Esophagus (tissue), 2 donors: ENCODE measurements around the gene RSRC2. TPM values are rescaled to one million over a fixed set of nuclear protein-coding genes. Genes with fewer than 3 reads are reported as not detected.
"Not testable (repeated sequence)": the region's sequence is repeated elsewhere in the genome, so short reads cannot be mapped to it uniquely, and the experiment has no call there.

Source experiments
- H3K27ac ChIP-seq, 2 donors: one replicate each; pipeline ENCODE4 v1.5.1; 2013; ENCODE audit warnings: low read depth in 2 of 2, mild to moderate bottlenecking in 2 of 2, inconsistent platforms in 1 of 2, low read length in 1 of 2, moderate library complexity in 1 of 2
- H3K27me3 ChIP-seq, 2 donors: one replicate each; pipeline ENCODE4 v1.6.1; 2013; ENCODE audit warnings: low read length in 2 of 2, control low read depth in 1 of 2, mild to moderate bottlenecking in 1 of 2; ENCODE audit not compliant: insufficient read depth in 2 of 2, control insufficient read depth in 1 of 2
- H3K36me3 ChIP-seq, 2 donors: one replicate each; pipeline ENCODE4 v1.6.1; 2013; ENCODE audit warnings: low read length in 1 of 2; ENCODE audit not compliant: control insufficient read depth in 2 of 2, insufficient read depth in 2 of 2
- H3K4me1 ChIP-seq, 2 donors: one replicate each; pipeline ENCODE4 v1.6.1; 2013; ENCODE audit warnings: low read length in 1 of 2; ENCODE audit not compliant: control insufficient read depth in 2 of 2, insufficient read depth in 2 of 2
- H3K4me3 ChIP-seq, 2 donors: one replicate each; pipeline ENCODE4 v1.5.1; 2013; ENCODE audit warnings: low read length in 2 of 2, mild to moderate bottlenecking in 2 of 2, low read depth in 1 of 2, moderate library complexity in 1 of 2
- H3K9me3 ChIP-seq, 2 donors: one replicate each; pipeline ENCODE4 v1.6.1; 2013; ENCODE audit warnings: mild to moderate bottlenecking in 2 of 2, low read depth in 1 of 2, low read length in 1 of 2, moderate library complexity in 1 of 2; ENCODE audit not compliant: control insufficient read depth in 2 of 2, insufficient read depth in 1 of 2
- WGBS, 2 donors: extraction: QIAGEN DNeasy Blood & Tissue Kit; methylation state at CpG; one replicate each; pipeline ENCODE4 v1.1.7; 2013; 5-methylcytosine and 5-hydroxymethylcytosine counted together
- polyA plus RNA-seq, 2 donors: library from polyadenylated mRNA; stranded (reverse); fragments of 200-250 nt; gene quantifications; one replicate each; pipeline ENCODE4 v1.2.3, GENCODE V29; 2013
- donor health status: healthy with polysubstance abuse.
- donor health status: Bipolar disorder and iron deficiency.

The RSRC2 gene
- polyA plus RNA-seq, 2 donors = 44.0 to 49.8 TPM

- not testable (repeated sequence) for H3K36me3 ChIP-seq, H3K4me3 ChIP-seq, H3K9me3 ChIP-seq, H3K27ac ChIP-seq, H3K4me1 ChIP-seq, H3K27me3 ChIP-seq
- WGBS, 2 donors = 82 to 88% methylated on average over 6 of the region's 6 CpGs
Measured at GRCh38 chr12:122493222-122493621, 33.5 kb downstream of the RSRC2 start.

DNA sequence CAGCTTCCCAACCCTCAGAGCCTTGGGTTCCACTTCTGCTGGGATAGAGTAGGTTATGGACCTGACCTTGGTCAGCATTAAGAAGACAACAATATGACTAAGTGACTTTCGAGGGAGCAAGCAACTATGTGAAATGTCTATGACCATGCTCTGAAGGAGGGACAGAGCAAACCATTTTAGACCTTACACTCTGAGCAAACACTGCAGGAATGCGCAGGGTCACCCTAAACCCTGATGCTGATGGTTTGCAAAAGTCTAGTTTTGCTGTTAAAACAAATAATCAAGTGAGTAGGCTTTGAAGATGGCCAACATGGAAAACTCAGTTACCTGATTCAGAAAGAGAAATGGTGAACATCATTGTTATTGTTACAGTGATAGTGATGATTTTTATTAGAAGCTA is 34.7 kb downstream of the RSRC2 start:
- H3K4me1 ChIP-seq = no peaks in the 10 kb centered on the region
- no peak overlapping the region for H3K4me3 ChIP-seq
- H3K27ac ChIP-seq = no peak overlapping the region
- 96 to 97% methylated on average over 2 of the region's 2 CpGs for WGBS, 2 donors
- H3K36me3 ChIP-seq = peaks cover 3 to 11% of the 10 kb centered on the region in 2 donors
- no peaks in the 10 kb centered on the region for H3K27me3 ChIP-seq
- H3K9me3 ChIP-seq = no peaks in the 10 kb centered on the region

DNA sequence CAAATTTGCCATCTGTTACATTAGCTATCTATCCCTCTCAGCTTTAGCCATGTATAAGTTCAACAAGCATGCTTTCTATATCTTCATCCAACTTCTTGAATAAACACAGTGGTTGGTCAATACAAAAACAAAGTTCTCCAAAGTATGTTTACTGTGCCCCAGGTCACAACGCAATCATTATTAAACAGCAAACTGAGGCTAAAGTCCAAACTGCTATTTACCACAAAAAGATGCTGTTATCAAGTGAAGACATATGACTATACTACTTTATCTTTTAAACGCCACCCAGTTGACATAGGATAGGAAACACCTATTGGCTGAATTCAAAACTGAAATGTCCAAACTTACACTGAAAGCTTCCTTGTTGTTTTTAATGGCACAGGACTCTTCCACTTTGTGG is 37.7 kb downstream of the RSRC2 start:
- H3K9me3 ChIP-seq = no peaks in the 10 kb centered on the region
- H3K4me3 ChIP-seq = no peak overlapping the region
- no peak overlapping the region for H3K27ac ChIP-seq
- no peaks in the 10 kb centered on the region for H3K4me1 ChIP-seq
- 75 to 92% methylated on average over 2 of the region's 2 CpGs for WGBS, 2 donors
- peaks cover 8 to 24% of the 10 kb centered on the region in 2 donors for H3K36me3 ChIP-seq
- no peaks in the 10 kb centered on the region for H3K27me3 ChIP-seq

DNA sequence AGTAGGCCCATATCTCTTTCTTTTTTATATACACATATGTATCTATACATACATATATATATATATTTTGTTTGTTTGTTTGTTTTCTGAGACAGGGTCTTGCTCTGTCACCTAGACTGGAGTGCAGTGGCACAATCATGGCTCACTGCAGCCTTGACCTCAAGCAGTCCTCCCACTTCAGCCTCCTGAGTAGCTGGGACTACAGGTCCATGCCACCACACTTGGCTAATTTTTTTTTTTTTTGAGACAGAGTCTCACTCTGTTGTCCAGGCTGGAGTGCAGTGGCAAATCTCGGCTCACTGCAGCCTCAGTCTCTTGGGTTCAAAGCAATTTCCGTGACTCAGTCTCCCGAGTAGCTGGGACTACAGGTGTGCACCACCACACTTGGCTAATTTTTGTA is 38.9 kb downstream of the RSRC2 start:
- 95 to 96% methylated on average over 3 of the region's 3 CpGs for WGBS, 2 donors

GRCh38 chr12:122486805-122487426 is 39.8 kb downstream of the RSRC2 start:
- H3K27me3 ChIP-seq = no peaks in the 10 kb centered on the region
- WGBS, 2 donors = 89 to 92% methylated on average over 7 of the region's 7 CpGs

More for the DNA sequence above, 38.9 kb downstream of the RSRC2 start:
- H3K9me3 ChIP-seq, H3K27me3 ChIP-seq, H3K4me1 ChIP-seq, H3K27ac ChIP-seq, H3K4me3 ChIP-seq: not testable (repeated sequence)
- H3K36me3 ChIP-seq = peaks cover 8 to 24% of the 10 kb centered on the region in 2 donors

GRCh38 chr12:122486360-122486759 is 40.4 kb downstream of the RSRC2 start:
- peaks cover 8 to 18% of the 10 kb centered on the region in 2 donors for H3K36me3 ChIP-seq
- 95 to 96% methylated on average over 6 of the region's 6 CpGs for WGBS, 2 donors

More at GRCh38 chr12:122486805-122487426, 39.8 kb downstream of the RSRC2 start:
- Histone ChIP-seq H3K4me1 (no peaks in the 10 kb centered on the region), H3K9me3 (no peaks in the 10 kb centered on the region), H3K36me3 (peaks cover 8 to 19% of the 10 kb centered on the region in 2 donors), H3K27ac (no peak overlapping the region), H3K4me3 (no peak overlapping the region)

GRCh38 chr12:122484385-122484784 is 42.4 kb downstream of the RSRC2 start:
- H3K9me3 ChIP-seq, H3K27ac ChIP-seq, H3K4me1 ChIP-seq, H3K27me3 ChIP-seq, H3K4me3 ChIP-seq: not testable (repeated sequence)
- peaks cover 12 to 18% of the 10 kb centered on the region in 2 donors for H3K36me3 ChIP-seq
- 96 to 100% methylated on average over 1 of the region's 1 CpG for WGBS, 2 donors

More at GRCh38 chr12:122486360-122486759, 40.4 kb downstream of the RSRC2 start:
- not testable (repeated sequence) for H3K4me1 ChIP-seq, H3K27ac ChIP-seq, H3K27me3 ChIP-seq, H3K4me3 ChIP-seq, H3K9me3 ChIP-seq

GRCh38 chr12:122483969-122484368 is 42.8 kb downstream of the RSRC2 start:
- no peaks in the 10 kb centered on the region for H3K4me1 ChIP-seq
- H3K9me3 ChIP-seq = no peaks in the 10 kb centered on the region
- no peak overlapping the region for H3K27ac ChIP-seq
- 91 to 95% methylated on average over 5 of the region's 5 CpGs for WGBS, 2 donors
- H3K36me3 ChIP-seq = peaks cover 12 to 16% of the 10 kb centered on the region in 2 donors
- H3K4me3 ChIP-seq = no peak overlapping the region
- H3K27me3 ChIP-seq = no peaks in the 10 kb centered on the region

- Histone ChIP-seq H3K27me3 (no peaks in the 10 kb centered on the region), H3K4me3 (no peak overlapping the region), H3K4me1 (no peaks in the 10 kb centered on the region), H3K36me3 (peaks cover 12 to 17% of the 10 kb centered on the region in 2 donors), H3K27ac (no peak overlapping the region), H3K9me3 (no peaks in the 10 kb centered on the region)
- 94 to 97% methylated on average over 6 of the region's 6 CpGs for WGBS, 2 donors
Measured at GRCh38 chr12:122481861-122482260, 44.9 kb downstream of the RSRC2 start.

- Histone ChIP-seq H3K36me3 (peaks cover 15 to 22% of the 10 kb centered on the region in 2 donors), H3K27ac (no peak overlapping the region), H3K4me3 (no peak overlapping the region), H3K4me1 (no peaks in the 10 kb centered on the region), H3K27me3 (no peaks in the 10 kb centered on the region), H3K9me3 (no peaks in the 10 kb centered on the region)
- 97 to 99% methylated on average over 8 of the region's 8 CpGs for WGBS, 2 donors
Measured at GRCh38 chr12:122480753-122481152, 46.0 kb downstream of the RSRC2 start.
